Measurements from ENCODE around the gene LIMA1.

Gene LIMA1

GRCh38 chr12:50162230-50162629 lies 121.1 kb downstream of the LIMA1 start:
- no peak for ATAC-seq
- TF ChIP-seq CSDC2 (CRISPR knock-in tag; IDR thresholded peaks at IDR 0.05) (no peak), GLIS3 (CRISPR knock-in tag; IDR thresholded peaks at IDR 0.05) (no peak), TSHZ2 (CRISPR knock-in tag; IDR thresholded peaks at IDR 0.05) (no peak), ZNF70 (CRISPR knock-in tag; IDR thresholded peaks at IDR 0.05) (no peak), OSR1 (CRISPR knock-in tag; IDR thresholded peaks at IDR 0.05) (no peak), PPARA (CRISPR knock-in tag; IDR thresholded peaks at IDR 0.05; ENCODE audit: borderline replicate concordance) (no peak), ISL1 (CRISPR knock-in tag; IDR thresholded peaks at IDR 0.05) (no peak), ZFP30 (CRISPR knock-in tag; IDR thresholded peaks at IDR 0.05) (no peak), RARB (CRISPR knock-in tag; IDR thresholded peaks at IDR 0.05) (no peak), ZC3H10 (CRISPR knock-in tag; IDR thresholded peaks at IDR 0.05) (no peak), ARNTL (CRISPR knock-in tag; IDR thresholded peaks at IDR 0.05; ENCODE audit: borderline replicate concordance, low read depth) (no peak), BACH2 (CRISPR knock-in tag; IDR thresholded peaks at IDR 0.05; ENCODE audit: borderline replicate concordance) (no peak), ZNF8 (CRISPR knock-in tag; IDR thresholded peaks at IDR 0.05) (no peak), ESRRG (CRISPR knock-in tag; IDR thresholded peaks at IDR 0.05) (no peak), ZFP3 (CRISPR knock-in tag; IDR thresholded peaks at IDR 0.05) (no peak), TCF4 (CRISPR knock-in tag; IDR thresholded peaks at IDR 0.05; ENCODE audit: borderline replicate concordance) (no peak), TOX (CRISPR knock-in tag; IDR thresholded peaks at IDR 0.05; ENCODE audit: borderline replicate concordance) (no peak)
- TF ChIP-seq, protein P1, sequence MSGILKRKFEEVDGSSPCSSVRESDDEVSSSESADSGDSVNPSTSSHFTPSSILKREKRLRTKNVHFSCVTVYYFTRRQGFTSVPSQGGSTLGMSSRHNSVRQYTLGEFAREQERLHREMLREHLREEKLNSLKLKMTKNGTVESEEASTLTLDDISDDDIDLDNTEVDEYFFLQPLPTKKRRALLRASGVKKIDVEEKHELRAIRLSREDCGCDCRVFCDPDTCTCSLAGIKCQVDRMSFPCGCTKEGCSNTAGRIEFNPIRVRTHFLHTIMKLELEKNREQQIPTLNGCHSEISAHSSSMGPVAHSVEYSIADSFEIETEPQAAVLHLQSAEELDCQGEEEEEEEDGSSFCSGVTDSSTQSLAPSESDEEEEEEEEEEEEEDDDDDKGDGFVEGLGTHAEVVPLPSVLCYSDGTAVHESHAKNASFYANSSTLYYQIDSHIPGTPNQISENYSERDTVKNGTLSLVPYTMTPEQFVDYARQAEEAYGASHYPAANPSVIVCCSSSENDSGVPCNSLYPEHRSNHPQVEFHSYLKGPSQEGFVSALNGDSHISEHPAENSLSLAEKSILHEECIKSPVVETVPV (CRISPR knock-in tag; IDR thresholded peaks at IDR 0.05) = no peak
- TF ChIP-seq, protein P2, sequence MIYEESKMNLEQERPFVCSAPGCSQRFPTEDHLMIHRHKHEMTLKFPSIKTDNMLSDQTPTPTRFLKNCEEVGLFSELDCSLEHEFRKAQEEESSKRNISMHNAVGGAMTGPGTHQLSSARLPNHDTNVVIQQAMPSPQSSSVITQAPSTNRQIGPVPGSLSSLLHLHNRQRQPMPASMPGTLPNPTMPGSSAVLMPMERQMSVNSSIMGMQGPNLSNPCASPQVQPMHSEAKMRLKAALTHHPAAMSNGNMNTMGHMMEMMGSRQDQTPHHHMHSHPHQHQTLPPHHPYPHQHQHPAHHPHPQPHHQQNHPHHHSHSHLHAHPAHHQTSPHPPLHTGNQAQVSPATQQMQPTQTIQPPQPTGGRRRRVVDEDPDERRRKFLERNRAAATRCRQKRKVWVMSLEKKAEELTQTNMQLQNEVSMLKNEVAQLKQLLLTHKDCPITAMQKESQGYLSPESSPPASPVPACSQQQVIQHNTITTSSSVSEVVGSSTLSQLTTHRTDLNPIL (CRISPR knock-in tag; IDR thresholded peaks at IDR 0.05; ENCODE audit: low read depth) = no peak
- TF ChIP-seq, protein P3, sequence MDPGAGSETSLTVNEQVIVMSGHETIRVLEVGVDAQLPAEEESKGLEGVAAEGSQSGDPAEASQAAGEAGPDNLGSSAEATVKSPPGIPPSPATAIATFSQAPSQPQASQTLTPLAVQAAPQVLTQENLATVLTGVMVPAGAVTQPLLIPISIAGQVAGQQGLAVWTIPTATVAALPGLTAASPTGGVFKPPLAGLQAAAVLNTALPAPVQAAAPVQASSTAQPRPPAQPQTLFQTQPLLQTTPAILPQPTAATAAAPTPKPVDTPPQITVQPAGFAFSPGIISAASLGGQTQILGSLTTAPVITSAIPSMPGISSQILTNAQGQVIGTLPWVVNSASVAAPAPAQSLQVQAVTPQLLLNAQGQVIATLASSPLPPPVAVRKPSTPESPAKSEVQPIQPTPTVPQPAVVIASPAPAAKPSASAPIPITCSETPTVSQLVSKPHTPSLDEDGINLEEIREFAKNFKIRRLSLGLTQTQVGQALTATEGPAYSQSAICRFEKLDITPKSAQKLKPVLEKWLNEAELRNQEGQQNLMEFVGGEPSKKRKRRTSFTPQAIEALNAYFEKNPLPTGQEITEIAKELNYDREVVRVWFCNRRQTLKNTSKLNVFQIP (CRISPR knock-in tag; IDR thresholded peaks at IDR 0.05; ENCODE audit: borderline replicate concordance, low read depth) = no peak

DNA sequence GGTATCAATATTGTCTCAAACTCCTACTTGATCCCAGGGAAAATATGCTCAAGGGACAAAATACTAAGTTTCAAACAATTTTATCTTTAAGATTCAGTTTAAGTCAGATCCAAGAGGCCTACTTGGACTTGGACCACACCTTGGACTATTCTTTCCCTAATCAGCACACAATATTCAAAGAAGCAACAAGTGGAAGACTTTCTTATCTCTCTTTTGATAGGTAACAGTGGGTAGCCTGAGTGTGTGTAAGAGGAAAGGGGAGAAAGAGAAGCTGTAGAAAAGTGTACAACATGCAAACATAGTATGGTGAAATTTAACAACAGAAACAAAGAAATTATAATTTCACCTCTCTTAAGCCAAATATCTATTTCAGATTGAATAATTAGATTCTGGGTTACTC lies 122.7 kb downstream of the LIMA1 start:
- TF ChIP-seq ZNF565 (CRISPR knock-in tag; conservative IDR thresholded peaks at IDR 0.05; ENCODE audit: low read depth) (no peak), TOX (CRISPR knock-in tag; IDR thresholded peaks at IDR 0.05; ENCODE audit: borderline replicate concordance) (no peak), ARNTL (CRISPR knock-in tag; IDR thresholded peaks at IDR 0.05; ENCODE audit: borderline replicate concordance, low read depth) (no peak), ZNF8 (CRISPR knock-in tag; IDR thresholded peaks at IDR 0.05) (no peak)
- ATAC-seq = no peak

GRCh38 chr12:50157259-50157658 lies 126.1 kb downstream of the LIMA1 start:
- TF ChIP-seq OSR1 (CRISPR knock-in tag; IDR thresholded peaks at IDR 0.05) (no peak), ZNF8 (CRISPR knock-in tag; IDR thresholded peaks at IDR 0.05) (no peak), TCF4 (CRISPR knock-in tag; IDR thresholded peaks at IDR 0.05; ENCODE audit: borderline replicate concordance) (no peak), ISL1 (CRISPR knock-in tag; IDR thresholded peaks at IDR 0.05) (no peak), ARNTL (CRISPR knock-in tag; IDR thresholded peaks at IDR 0.05; ENCODE audit: borderline replicate concordance, low read depth) (no peak)
- TF ChIP-seq, protein P1 (CRISPR knock-in tag; IDR thresholded peaks at IDR 0.05) = no peak
- TF ChIP-seq, protein P3 (CRISPR knock-in tag; IDR thresholded peaks at IDR 0.05; ENCODE audit: borderline replicate concordance, low read depth) = no peak
- no peak for ATAC-seq
